Measurements from ENCODE around the gene BCR. TPM values are rescaled to one million over a fixed set of nuclear protein-coding genes. Genes with fewer than 3 reads are reported as not detected.

The BCR gene
- total RNA-seq, 1 donor from 2014 or later = 92.6 TPM

DNA sequence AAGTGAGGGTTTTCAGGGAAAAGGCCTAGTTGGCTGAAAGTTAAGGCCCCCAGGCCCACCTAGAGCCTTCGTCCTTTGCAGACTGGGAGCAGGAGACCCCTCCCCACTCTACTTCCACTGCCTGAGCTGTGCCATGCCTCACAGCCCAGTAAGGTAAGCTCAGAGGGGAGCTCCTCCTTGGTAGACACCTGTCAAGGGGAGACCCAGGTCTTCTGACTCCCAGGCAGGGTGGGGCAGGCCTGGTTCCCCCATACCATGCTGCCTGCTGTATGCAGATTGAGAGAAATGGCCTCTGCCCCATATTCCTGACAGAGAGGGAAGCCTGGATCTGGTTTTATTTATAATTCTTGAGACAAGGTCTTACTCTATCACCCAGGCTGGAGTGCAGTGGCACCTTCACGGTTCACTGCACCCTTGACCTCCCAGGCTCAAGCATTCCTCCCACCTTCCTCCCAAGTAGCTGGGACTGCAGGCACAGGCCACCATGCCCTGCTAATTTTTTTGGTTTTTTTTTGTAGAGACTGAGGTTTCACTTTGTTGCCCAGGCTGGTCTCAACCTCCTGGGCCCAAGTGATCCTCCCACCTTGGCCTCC lies 34.3 kb upstream of the BCR start:
- Mint-ChIP-seq H3K36me3 (ENCODE audit: low read depth, unreplicated experiment) (peaks cover 5% of the 10 kb centered on the region), H3K27me3 (ENCODE audit: unreplicated experiment) (peaks cover 18% of the 10 kb centered on the region), H3K4me3 (ENCODE audit: unreplicated experiment) (no peak overlapping the region), H3K4me1 (ENCODE audit: unreplicated experiment) (peaks cover 23% of the 10 kb centered on the region), H3K9me3 (ENCODE audit: unreplicated experiment) (no peaks in the 10 kb centered on the region), H3K27ac (ENCODE audit: unreplicated experiment) (peak overlapping the region; percentile 80)
- TF ChIP-seq, protein P1, sequence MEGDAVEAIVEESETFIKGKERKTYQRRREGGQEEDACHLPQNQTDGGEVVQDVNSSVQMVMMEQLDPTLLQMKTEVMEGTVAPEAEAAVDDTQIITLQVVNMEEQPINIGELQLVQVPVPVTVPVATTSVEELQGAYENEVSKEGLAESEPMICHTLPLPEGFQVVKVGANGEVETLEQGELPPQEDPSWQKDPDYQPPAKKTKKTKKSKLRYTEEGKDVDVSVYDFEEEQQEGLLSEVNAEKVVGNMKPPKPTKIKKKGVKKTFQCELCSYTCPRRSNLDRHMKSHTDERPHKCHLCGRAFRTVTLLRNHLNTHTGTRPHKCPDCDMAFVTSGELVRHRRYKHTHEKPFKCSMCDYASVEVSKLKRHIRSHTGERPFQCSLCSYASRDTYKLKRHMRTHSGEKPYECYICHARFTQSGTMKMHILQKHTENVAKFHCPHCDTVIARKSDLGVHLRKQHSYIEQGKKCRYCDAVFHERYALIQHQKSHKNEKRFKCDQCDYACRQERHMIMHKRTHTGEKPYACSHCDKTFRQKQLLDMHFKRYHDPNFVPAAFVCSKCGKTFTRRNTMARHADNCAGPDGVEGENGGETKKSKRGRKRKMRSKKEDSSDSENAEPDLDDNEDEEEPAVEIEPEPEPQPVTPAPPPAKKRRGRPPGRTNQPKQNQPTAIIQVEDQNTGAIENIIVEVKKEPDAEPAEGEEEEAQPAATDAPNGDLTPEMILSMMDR (IDR thresholded peaks at IDR 0.05; ENCODE audit: unreplicated experiment) = no peak
- DNase-seq (ENCODE audit: low spot score) = no peak

DNA sequence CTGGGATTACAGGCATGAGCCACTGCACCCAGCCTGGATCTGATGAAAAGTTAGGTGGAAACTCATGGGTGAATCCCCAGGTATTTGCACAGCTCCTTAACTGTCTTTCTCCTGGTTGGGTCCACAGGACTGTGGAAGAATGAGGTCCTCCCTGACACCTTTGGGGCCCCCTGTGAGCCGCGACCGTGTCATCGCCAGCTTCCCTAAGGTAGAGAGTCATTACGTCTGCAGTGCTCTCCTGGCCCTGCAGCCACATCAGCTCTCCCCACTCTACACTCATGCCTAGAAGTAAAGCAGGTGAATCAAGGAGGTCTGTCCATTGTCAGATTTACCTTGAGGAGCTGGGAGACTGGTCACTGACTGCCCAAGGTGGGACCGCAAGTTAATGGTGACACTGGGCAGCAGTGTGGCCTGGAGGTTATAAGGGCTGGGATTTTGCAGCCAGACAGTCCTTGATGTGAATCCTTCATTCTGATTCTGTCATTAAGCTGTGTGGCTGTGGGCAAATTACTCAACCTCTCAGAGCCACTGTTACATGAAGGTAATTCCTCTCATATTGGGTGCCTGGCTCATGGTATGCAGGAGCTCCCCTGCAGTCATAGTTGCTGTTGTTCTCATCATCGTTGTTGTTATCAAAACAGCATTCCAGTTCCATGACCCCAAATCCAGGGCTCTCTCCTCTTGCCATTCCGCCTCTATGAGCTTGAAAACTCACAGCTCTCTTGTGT lies 33.7 kb upstream of the BCR start:
- no peak for DNase-seq (ENCODE audit: low spot score)
- Mint-ChIP-seq H3K9me3 (ENCODE audit: unreplicated experiment) (no peaks in the 10 kb centered on the region), H3K27ac (ENCODE audit: unreplicated experiment) (peak overlapping the region; percentile 30), H3K4me3 (ENCODE audit: unreplicated experiment) (no peak overlapping the region), H3K27me3 (ENCODE audit: unreplicated experiment) (peaks cover 18% of the 10 kb centered on the region), H3K4me1 (ENCODE audit: unreplicated experiment) (peaks cover 24% of the 10 kb centered on the region), H3K36me3 (ENCODE audit: low read depth, unreplicated experiment) (peaks cover 6% of the 10 kb centered on the region)
- TF ChIP-seq, protein P1 (IDR thresholded peaks at IDR 0.05; ENCODE audit: unreplicated experiment) = no peak

DNA sequence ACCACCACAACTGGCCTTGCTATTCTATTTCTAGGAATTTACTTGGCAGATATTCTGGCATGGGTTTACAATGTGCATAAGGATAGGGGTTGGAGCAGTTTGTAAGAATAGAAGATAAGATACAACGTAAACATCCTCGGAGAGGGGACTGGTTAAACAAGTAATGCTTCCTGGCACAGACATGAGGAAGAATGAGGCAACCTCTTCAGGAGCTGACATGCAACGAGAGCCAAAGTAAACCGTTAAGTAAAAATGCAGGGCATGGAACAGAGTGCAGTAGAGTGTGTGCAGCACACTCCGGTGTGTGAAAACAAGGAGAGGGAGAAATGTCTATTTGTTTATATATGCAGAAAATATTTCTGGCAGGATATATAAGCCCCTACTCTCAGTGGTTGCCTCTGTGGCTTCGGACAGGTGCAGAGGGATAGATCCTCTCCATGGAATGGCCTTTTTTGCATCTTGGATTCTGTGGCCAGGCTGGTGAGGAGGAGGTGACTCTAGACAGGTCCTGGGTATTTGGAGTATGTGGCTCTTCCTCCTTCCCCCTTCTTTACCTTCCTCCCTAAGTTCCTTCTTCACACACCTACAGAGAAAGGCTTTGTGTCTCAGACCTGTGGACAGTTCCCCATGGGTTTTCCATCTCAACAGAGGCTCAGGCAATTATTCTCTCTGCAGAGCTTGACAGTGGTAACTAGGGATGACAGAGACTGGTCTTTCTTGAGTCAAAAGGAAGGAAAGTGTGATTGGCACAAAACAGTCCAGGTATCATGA lies 32.5 kb upstream of the BCR start:
- TF ChIP-seq, protein P1 (IDR thresholded peaks at IDR 0.05; ENCODE audit: unreplicated experiment) = no peak
- no peaks in the 10 kb centered on the region for H3K9me3 Mint-ChIP-seq (ENCODE audit: unreplicated experiment)
- peaks cover 29% of the 10 kb centered on the region for H3K4me1 Mint-ChIP-seq (ENCODE audit: unreplicated experiment)
- H3K27ac Mint-ChIP-seq (ENCODE audit: unreplicated experiment) = peak overlapping the region; percentile 8
- DNase-seq (ENCODE audit: low spot score) = no peak
- peak overlapping the region; percentile 32 for H3K4me3 Mint-ChIP-seq (ENCODE audit: unreplicated experiment)
- peaks cover 6% of the 10 kb centered on the region for H3K36me3 Mint-ChIP-seq (ENCODE audit: low read depth, unreplicated experiment)
- H3K27me3 Mint-ChIP-seq (ENCODE audit: unreplicated experiment) = peaks cover 12% of the 10 kb centered on the region

DNA sequence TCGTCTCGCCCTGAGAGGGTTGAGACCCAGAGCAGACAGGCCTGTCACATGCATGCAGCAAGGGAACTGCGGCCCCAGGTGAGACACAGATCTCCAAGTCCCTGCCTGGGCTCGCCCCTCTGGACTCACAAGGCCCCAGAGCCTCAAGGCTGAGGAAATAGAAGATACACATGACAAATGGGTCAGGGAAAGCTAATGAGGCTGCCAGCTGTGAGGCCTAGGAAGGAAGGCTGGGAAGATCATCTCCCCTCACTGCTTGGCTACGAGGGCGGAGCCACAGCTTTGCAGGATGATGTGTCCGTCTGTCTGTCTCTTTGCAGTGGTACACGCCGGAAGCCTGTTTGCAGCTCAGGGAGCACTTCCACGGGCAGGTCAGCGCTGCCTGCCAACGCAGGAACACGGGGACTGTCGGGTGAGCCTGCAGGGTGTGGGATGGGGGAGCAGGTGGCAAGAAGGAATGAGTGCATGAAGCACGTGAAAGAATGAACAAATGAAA lies 30.5 kb upstream of the BCR start:
- Mint-ChIP-seq H3K9me3 (ENCODE audit: unreplicated experiment) (no peaks in the 10 kb centered on the region), H3K27ac (ENCODE audit: unreplicated experiment) (no peak overlapping the region), H3K4me1 (ENCODE audit: unreplicated experiment) (peaks cover 33% of the 10 kb centered on the region), H3K27me3 (ENCODE audit: unreplicated experiment) (peaks cover 9% of the 10 kb centered on the region), H3K36me3 (ENCODE audit: low read depth, unreplicated experiment) (peaks cover 6% of the 10 kb centered on the region), H3K4me3 (ENCODE audit: unreplicated experiment) (no peak overlapping the region)
- no peak for DNase-seq (ENCODE audit: low spot score)
- TF ChIP-seq, protein P1 (IDR thresholded peaks at IDR 0.05; ENCODE audit: unreplicated experiment) = no peak

Measured in endothelial cell (in vitro differentiated cells).